HEK293T (cell line): ENCODE results near the gene DNASE1.

Experiments used
- CTBP1 ChIP-seq: fragments of 450-650 bp; IDR thresholded peaks from 2 replicates; pipeline ENCODE4 v1.6.1; 2016; ENCODE audit warnings: borderline replicate concordance
- ELF4 ChIP-seq: fragments of 450-650 bp; IDR thresholded peaks from 2 replicates; pipeline ENCODE4 v1.6.1; 2017; ENCODE audit warnings: antibody characterized with exemption
- FOXM1 ChIP-seq: fragments of 450-650 bp; IDR thresholded peaks from 2 replicates; pipeline ENCODE4 v1.6.1; 2017; ENCODE audit warnings: mild to moderate bottlenecking, borderline replicate concordance
- LEF1 ChIP-seq: fragments of 450-650 bp; IDR thresholded peaks from 2 replicates; pipeline ENCODE4 v1.6.1; 2017; ENCODE audit warnings: mild to moderate bottlenecking, borderline replicate concordance
- SP1 ChIP-seq: fragments of 450-650 bp; IDR thresholded peaks from 2 replicates; pipeline ENCODE4 v1.6.1; 2017
- SUZ12 ChIP-seq: fragments of 450-650 bp; IDR thresholded peaks from 2 replicates; pipeline ENCODE4 v1.6.1; 2016; ENCODE audit warnings: mild to moderate bottlenecking
- ZNF384 ChIP-seq: fragments of 450-650 bp; IDR thresholded peaks from 2 replicates; pipeline ENCODE4 v1.6.1; 2016
- TF ChIP-seq, protein P1 (sequence below): fragments of 450-650 bp; IDR thresholded peaks from 2 replicates; pipeline ENCODE4 v1.6.1; 2016

DNA sequence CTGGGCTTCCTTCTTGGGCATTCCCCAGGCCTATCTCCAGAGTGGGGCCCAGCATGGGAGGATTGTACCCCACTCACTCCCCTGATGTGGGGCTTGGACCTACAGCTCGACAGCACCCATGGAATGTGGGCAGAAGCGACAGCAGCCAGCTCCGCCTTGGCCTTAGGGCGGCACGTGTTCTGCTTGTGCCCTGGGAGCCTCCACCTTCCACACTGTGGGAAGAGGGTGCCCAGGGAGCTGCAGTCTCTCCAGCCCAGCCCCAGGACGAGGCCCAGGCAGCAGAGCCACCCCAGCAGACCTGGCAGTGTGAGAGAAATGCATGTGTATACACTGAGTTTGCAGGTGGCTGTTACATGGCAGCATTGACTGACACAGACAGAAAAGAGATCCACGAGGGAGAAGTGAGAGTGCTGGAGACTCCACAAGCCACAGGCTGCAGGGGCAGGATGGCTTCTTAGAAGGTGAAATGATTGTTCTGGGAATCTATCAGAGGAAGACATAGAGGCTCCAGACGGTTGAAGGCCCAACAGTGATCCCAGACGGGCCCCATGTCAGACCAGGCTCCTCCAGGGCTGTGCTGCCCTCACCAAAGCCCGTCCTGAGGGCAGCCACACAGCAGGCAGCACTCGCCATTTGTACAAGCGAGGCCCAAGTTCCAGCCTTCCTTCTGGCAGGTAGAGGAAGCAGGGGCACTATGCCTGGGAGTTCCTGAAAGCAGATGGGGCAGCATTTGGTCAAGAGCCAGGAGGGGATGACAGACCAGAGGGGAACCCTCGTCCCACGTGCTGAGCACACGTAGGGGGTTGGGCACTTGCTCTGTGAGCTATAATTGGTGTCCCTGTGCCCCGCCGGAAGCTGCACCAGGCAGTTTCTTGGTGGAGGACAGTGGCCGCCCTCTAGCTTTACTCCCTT is 2.8 kb upstream of the DNASE1 start:
- no peak for TF ChIP-seq CTBP1
- TF ChIP-seq, protein P1, sequence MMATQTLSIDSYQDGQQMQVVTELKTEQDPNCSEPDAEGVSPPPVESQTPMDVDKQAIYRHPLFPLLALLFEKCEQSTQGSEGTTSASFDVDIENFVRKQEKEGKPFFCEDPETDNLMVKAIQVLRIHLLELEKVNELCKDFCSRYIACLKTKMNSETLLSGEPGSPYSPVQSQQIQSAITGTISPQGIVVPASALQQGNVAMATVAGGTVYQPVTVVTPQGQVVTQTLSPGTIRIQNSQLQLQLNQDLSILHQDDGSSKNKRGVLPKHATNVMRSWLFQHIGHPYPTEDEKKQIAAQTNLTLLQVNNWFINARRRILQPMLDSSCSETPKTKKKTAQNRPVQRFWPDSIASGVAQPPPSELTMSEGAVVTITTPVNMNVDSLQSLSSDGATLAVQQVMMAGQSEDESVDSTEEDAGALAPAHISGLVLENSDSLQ, result no peak
- no peak for TF ChIP-seq ELF4
- no peak for TF ChIP-seq SUZ12
- TF ChIP-seq SP1, result no peak
- TF ChIP-seq LEF1, result no peak
- no peak for TF ChIP-seq FOXM1
- TF ChIP-seq ZNF384, result no peak
